ENCODE results near the gene DBNL. TPM values are rescaled to one million over a fixed set of nuclear protein-coding genes. Genes with fewer than 3 reads are reported as not detected.

DBNL gene
- total and polyA plus RNA-seq, 2 donors (not counting 1 experiment from before 2014, with no cell fraction given): 335 to 386 TPM

- Mint-ChIP-seq H3K4me3 (no peak overlapping the region), H3K4me1 (peaks cover 75% of the 10 kb centered on the region), H3K27me3 (no peaks in the 10 kb centered on the region), H3K27ac (peak overlapping the region; percentile 78), H3K9me3 (ENCODE audit: insufficient read depth) (no peaks in the 10 kb centered on the region)
- ChIA-PET POLR2A (interaction anchor here (0.7 to 2.9 kb wide), 3 partner anchors 9 to 19 kb away, joined by 3 to 9 read pairs (median 3); no protein-coding TSS in a partner anchor), CTCF (interaction anchor here (1.4 kb wide), 1 partner anchor 9 kb away, joined by 3 read pairs; no protein-coding TSS in a partner anchor)
- Histone ChIP-seq H3K79me2 (ENCODE audit: control insufficient read depth, insufficient read depth, low read length) (peaks cover 46% of the 10 kb centered on the region), H3K4me1 (ENCODE audit: control insufficient read depth in 2 of 2, insufficient read depth in 2 of 2, low read length in 2 of 2) (peaks cover 71 to 94% of the 10 kb centered on the region in 2 donors), H3K4me3 (ENCODE audit: control extremely low read depth in 1 of 5, extremely low read depth in 1 of 5, insufficient read depth in 1 of 5, low read depth in 2 of 5, low read length in 4 of 5) (no peak overlapping the region), H3K9me3 (ENCODE audit: control extremely low read depth in 1 of 3, control insufficient read depth in 2 of 3, insufficient read depth in 1 of 3, low read length in 2 of 3) (peaks cover 0 to 4% (median 0%) of the 10 kb centered on the region in 3 donors), H3K27me3 (replicated peaks in 1 of 4; ENCODE audit: control extremely low read depth in 1 of 4, control insufficient read depth in 3 of 4, insufficient read depth in 4 of 4, low read length in 3 of 4) (no peaks in the 10 kb centered on the region), H3K4me2 (replicated peaks; ENCODE audit: low read depth, low read length, poor library complexity, severe bottlenecking) (no peak overlapping the region), H2AFZ (ENCODE audit: insufficient read depth, low read depth, low read length, poor library complexity, severe bottlenecking) (no peak overlapping the region), H4K20me1 (ENCODE audit: control insufficient read depth, insufficient read depth, low read length, poor library complexity, severe bottlenecking) (peaks cover 13% of the 10 kb centered on the region), H3K27ac (ENCODE audit: low read length in 2 of 2) (peak overlapping the region in 1 of 2 donors; percentile 93), H3K9ac (ENCODE audit: low read length) (no peak overlapping the region), H3K36me3 (replicated peaks in 1 of 2; ENCODE audit: control extremely low read depth in 1 of 2, control insufficient read depth in 1 of 2, extremely low read depth in 1 of 2, insufficient read depth in 2 of 2, low read length in 1 of 2) (peaks cover 0 to 54% of the 10 kb centered on the region in 2 experiments)
- ATAC-seq (ENCODE audit: low read depth) (no peak), DNase-seq (no peak)
- intact Hi-C loops (cut with micrococcal nuclease): no loop called here
- no peak for TF ChIP-seq EZH2 (IDR thresholded peaks at IDR 0.05; ENCODE audit: borderline replicate concordance, insufficient read depth, low read depth, low read length, poor library complexity, severe bottlenecking)
- TF ChIP-seq, protein P1, sequence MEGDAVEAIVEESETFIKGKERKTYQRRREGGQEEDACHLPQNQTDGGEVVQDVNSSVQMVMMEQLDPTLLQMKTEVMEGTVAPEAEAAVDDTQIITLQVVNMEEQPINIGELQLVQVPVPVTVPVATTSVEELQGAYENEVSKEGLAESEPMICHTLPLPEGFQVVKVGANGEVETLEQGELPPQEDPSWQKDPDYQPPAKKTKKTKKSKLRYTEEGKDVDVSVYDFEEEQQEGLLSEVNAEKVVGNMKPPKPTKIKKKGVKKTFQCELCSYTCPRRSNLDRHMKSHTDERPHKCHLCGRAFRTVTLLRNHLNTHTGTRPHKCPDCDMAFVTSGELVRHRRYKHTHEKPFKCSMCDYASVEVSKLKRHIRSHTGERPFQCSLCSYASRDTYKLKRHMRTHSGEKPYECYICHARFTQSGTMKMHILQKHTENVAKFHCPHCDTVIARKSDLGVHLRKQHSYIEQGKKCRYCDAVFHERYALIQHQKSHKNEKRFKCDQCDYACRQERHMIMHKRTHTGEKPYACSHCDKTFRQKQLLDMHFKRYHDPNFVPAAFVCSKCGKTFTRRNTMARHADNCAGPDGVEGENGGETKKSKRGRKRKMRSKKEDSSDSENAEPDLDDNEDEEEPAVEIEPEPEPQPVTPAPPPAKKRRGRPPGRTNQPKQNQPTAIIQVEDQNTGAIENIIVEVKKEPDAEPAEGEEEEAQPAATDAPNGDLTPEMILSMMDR (IDR thresholded peaks at IDR 0.05): no peak
- WGBS (ENCODE audit: insufficient coverage): 93% methylated on average over 10 of the region's 11 CpGs
Measured at GRCh38 chr7:44062180-44062902, 17.8 kb downstream of the DBNL start.

DNA sequence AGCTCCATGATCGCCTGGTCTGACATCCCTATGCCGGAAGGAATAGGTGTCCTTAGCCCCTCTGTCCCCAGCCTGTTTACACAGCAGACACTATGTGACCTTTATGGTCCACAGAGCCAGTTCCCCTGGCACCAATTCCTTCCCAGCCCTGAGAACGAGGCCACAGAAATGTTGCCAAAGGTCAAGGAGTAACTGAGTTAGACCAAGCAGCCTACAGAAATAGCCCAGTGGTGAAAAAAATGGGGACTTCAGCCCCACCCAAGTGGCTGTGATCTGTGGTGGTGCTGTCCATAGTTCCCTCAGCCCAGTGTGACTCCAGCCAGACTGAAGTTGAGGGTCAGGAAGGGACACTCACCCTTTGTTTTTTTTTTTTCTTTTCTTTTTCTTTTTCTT lies 18.4 kb downstream of the DBNL start:
- H3K4me3 ChIP-seq (ENCODE audit: control extremely low read depth in 1 of 5, extremely low read depth in 1 of 5, insufficient read depth in 1 of 5, low read depth in 2 of 5, low read length in 4 of 5): no peak overlapping the region
- peaks cover 44% of the 10 kb centered on the region for H3K79me2 ChIP-seq (ENCODE audit: control insufficient read depth, insufficient read depth, low read length)
- intact Hi-C loops (cut with micrococcal nuclease): no loop called here
- peak overlapping the region; percentile 53 for H3K27ac Mint-ChIP-seq
- no peak overlapping the region for H2AFZ ChIP-seq (ENCODE audit: insufficient read depth, low read depth, low read length, poor library complexity, severe bottlenecking)
- H4K20me1 ChIP-seq (ENCODE audit: control insufficient read depth, insufficient read depth, low read length, poor library complexity, severe bottlenecking): peaks cover 18% of the 10 kb centered on the region
- H3K36me3 ChIP-seq (replicated peaks in 1 of 2; ENCODE audit: control extremely low read depth in 1 of 2, control insufficient read depth in 1 of 2, extremely low read depth in 1 of 2, insufficient read depth in 2 of 2, low read length in 1 of 2): peaks cover 0 to 48% of the 10 kb centered on the region in 2 experiments
- no peaks in the 10 kb centered on the region for H3K27me3 ChIP-seq (replicated peaks in 1 of 4; ENCODE audit: control extremely low read depth in 1 of 4, control insufficient read depth in 3 of 4, insufficient read depth in 4 of 4, low read length in 3 of 4)
- H3K27ac ChIP-seq (ENCODE audit: low read length in 2 of 2): peak overlapping the region in 1 of 2 donors; percentile 93
- no peaks in the 10 kb centered on the region for H3K9me3 Mint-ChIP-seq (ENCODE audit: insufficient read depth)
- no peak for TF ChIP-seq EZH2 (IDR thresholded peaks at IDR 0.05; ENCODE audit: borderline replicate concordance, insufficient read depth, low read depth, low read length, poor library complexity, severe bottlenecking)
- DNase-seq: no peak
- 100% methylated on average over 1 of the region's 3 CpGs for WGBS (ENCODE audit: insufficient coverage)
- no peaks in the 10 kb centered on the region for H3K27me3 Mint-ChIP-seq
- ChIA-PET CTCF (interaction anchor here (1.4 kb wide), 1 partner anchor 8 kb away, joined by 3 read pairs; no protein-coding TSS in a partner anchor), POLR2A (interaction anchor here (1.4 to 2.9 kb wide), 2 partner anchors 9 to 18 kb away, joined by 3 to 9 read pairs; no protein-coding TSS in a partner anchor)
- no peak overlapping the region for H3K4me2 ChIP-seq (replicated peaks; ENCODE audit: low read depth, low read length, poor library complexity, severe bottlenecking)
- H3K9ac ChIP-seq (ENCODE audit: low read length): no peak overlapping the region
- H3K4me1 Mint-ChIP-seq: peaks cover 75% of the 10 kb centered on the region
- H3K4me3 Mint-ChIP-seq: no peak overlapping the region
- peaks cover 69 to 94% of the 10 kb centered on the region in 2 donors for H3K4me1 ChIP-seq (ENCODE audit: control insufficient read depth in 2 of 2, insufficient read depth in 2 of 2, low read length in 2 of 2)
- no peak for ATAC-seq (ENCODE audit: low read depth)
- peaks cover 0 to 4% (median 0%) of the 10 kb centered on the region in 3 donors for H3K9me3 ChIP-seq (ENCODE audit: control extremely low read depth in 1 of 3, control insufficient read depth in 2 of 3, insufficient read depth in 1 of 3, low read length in 2 of 3)
